Tongue (tissue), 2 donors: ENCODE measurements around the gene KRTAP21-1. TPM values are rescaled to one million over a fixed set of nuclear protein-coding genes. Genes with fewer than 3 reads are reported as not detected.
A peak's percentile ranks its signal among the peaks of the same experiment; 100 is the strongest.
"Not testable (repeated sequence)": the region's sequence is repeated elsewhere in the genome, so short reads cannot be mapped to it uniquely, and the experiment has no call there.

Experiments used
- DNase-seq: peaks from one replicate; pipeline ENCODE4 v3.0.0-alpha.2; 2015
- total RNA-seq: library from RNA; depleted of rRNA; stranded (reverse); fragments of >200 nt; gene quantifications from one replicate; pipeline ENCODE4 v1.2.3, GENCODE V29; 2014

Gene KRTAP21-1
- total RNA-seq: not detected

GRCh38 chr21:30755328-30755727, at the start of gene KRTAP21-1:
TSS of gene KRTAP21-1 (minus strand) at chr21:30755428. CDS start at chr21:30755378, 50 bp downstream.
- DNase-seq: not testable (repeated sequence)

- no peak for DNase-seq
Measured at GRCh38 chr21:30800605-30801004, 45.4 kb upstream of the KRTAP21-1 start.

GRCh38 chr21:30793581-30794314, 38.5 kb upstream of the KRTAP21-1 start:
- DNase-seq: no peak

GRCh38 chr21:30779249-30779648, 24.0 kb upstream of the KRTAP21-1 start:
- no peak for DNase-seq

GRCh38 chr21:30769724-30770431, 14.7 kb upstream of the KRTAP21-1 start:
- no peak for DNase-seq

- DNase-seq: no peak
Measured at GRCh38 chr21:30760776-30761175, 5.5 kb upstream of the KRTAP21-1 start.

GRCh38 chr21:30758306-30758705, 3.1 kb upstream of the KRTAP21-1 start:
- peak; percentile 10 for DNase-seq

- DNase-seq: no peak
Measured at GRCh38 chr21:30747159-30747558, 8.1 kb downstream of the KRTAP21-1 start, which contains the start of gene KRTAP21-2. TSS of gene KRTAP21-2 (minus strand) at chr21:30747259. CDS start at chr21:30747202, 57 bp downstream.

GRCh38 chr21:30740462-30740861, 14.8 kb downstream of the KRTAP21-1 start:
- DNase-seq: no peak

- DNase-seq: peak; percentile 3
Measured at GRCh38 chr21:30733026-30733425, 22.2 kb downstream of the KRTAP21-1 start.

GRCh38 chr21:30726726-30727125, 28.5 kb downstream of the KRTAP21-1 start:
- no peak for DNase-seq

GRCh38 chr21:30719401-30719800, 35.8 kb downstream of the KRTAP21-1 start:
- DNase-seq: no peak

GRCh38 chr21:30718239-30718909, 36.9 kb downstream of the KRTAP21-1 start, which contains the start of gene KRTAP21-3:
TSS of gene KRTAP21-3 (minus strand) at chr21:30718777. CDS start at chr21:30718759, 18 bp downstream.
- no peak for DNase-seq

GRCh38 chr21:30717105-30717504, 38.1 kb downstream of the KRTAP21-1 start:
- DNase-seq: no peak

- DNase-seq: no peak
Measured at GRCh38 chr21:30714946-30715345, 40.3 kb downstream of the KRTAP21-1 start.

GRCh38 chr21:30714456-30714855, 40.8 kb downstream of the KRTAP21-1 start:
- no peak for DNase-seq

- DNase-seq: no peak
Measured at GRCh38 chr21:30713766-30714165, 41.5 kb downstream of the KRTAP21-1 start.

GRCh38 chr21:30710499-30710898, 44.7 kb downstream of the KRTAP21-1 start:
- no peak for DNase-seq

GRCh38 chr21:30707409-30707808, 47.8 kb downstream of the KRTAP21-1 start:
- no peak for DNase-seq
